Measurements from ENCODE around the gene NEDD9. TPM values are rescaled to one million over a fixed set of nuclear protein-coding genes. Genes with fewer than 3 reads are reported as not detected.
A peak's percentile ranks its signal among the peaks of the same experiment; 100 is the strongest.

The NEDD9 gene
- polyA plus RNA-seq (2012; ENCODE audit: missing spikeins), result 21.0 TPM

DNA sequence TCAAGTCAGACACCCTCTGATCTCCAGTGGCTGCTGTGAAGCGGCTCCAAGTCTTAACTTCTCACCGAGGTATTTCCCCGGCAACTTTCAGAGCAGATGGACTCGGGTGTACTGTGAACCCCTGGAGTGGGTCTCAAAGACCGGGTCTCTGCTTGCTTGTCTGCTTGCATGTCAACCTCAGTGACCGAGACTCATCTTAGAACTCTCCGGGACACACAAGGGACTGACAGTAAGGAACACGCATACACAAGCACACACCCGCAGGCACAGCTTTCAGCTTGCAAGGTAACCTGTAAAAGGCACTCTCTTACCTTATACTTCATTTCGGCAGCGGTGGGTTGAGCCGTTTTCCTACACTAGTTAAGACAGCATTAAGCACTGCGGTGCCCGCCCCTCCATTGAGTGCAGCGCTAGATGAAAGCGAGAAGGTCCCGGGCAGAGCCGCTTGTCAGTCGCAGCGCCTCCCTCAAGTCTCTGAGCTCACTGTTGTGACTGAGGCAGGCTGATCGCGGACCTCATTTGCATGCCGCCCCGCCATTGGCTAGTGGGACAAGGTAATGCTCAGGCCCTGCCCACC, at the start of gene NEDD9:
NEDD9 (minus strand) TSS at position 476 of the 577 bp plus-strand sequence; CDS start at position 323, 153 bp downstream.
- TF ChIP-seq POLR2AphosphoS5 (IDR thresholded peaks at IDR 0.05; ENCODE audit: low read depth, low read length) (peak; percentile 93), POLR2A (IDR thresholded peaks at IDR 0.05; ENCODE audit: low read depth, low read length) (peak; percentile 94), TAF1 (IDR thresholded peaks at IDR 0.05; ENCODE audit: borderline replicate concordance, low read depth, low read length) (peak; percentile 73; the same call in 1 of the 2 replicates)
- peak; percentile 82 for DNase-seq (ENCODE audit: insufficient read length)
- FAIRE-seq, result peak; percentile 90

- TF ChIP-seq POLR2AphosphoS5 (IDR thresholded peaks at IDR 0.05; ENCODE audit: low read depth, low read length), result no peak
- TF ChIP-seq TAF1 (IDR thresholded peaks at IDR 0.05; ENCODE audit: borderline replicate concordance, low read depth, low read length), result no peak
- no peak for TF ChIP-seq POLR2A (IDR thresholded peaks at IDR 0.05; ENCODE audit: low read depth, low read length)
- DNase-seq (ENCODE audit: insufficient read length) (no peak), FAIRE-seq (no peak)
These were observed 49.8 kb upstream of the NEDD9 start for GRCh38 chr6:11282245-11282644.

DNA sequence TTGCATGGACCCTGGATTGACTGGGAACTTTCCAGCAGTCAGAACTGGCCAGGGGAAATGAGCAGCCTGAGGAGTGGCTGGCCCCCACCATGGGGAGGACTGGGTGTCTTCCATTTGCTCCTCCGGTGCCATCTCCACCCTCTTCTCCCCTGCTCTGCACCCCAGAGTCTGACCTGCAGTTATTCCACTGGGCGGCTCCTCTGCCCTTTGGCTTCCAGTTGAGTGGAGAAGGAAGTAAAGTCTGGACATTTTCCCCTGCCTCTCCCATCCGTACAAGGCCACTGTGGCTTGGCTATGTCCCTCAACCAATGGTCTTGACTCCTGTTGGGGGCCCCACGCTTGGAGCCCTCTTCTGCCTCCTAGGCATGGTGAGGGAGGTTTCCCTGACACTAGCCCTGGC, 47.9 kb upstream of the NEDD9 start:
- TF ChIP-seq POLR2A (IDR thresholded peaks at IDR 0.05; ENCODE audit: low read depth, low read length) (no peak), POLR2AphosphoS5 (IDR thresholded peaks at IDR 0.05; ENCODE audit: low read depth, low read length) (no peak), TAF1 (IDR thresholded peaks at IDR 0.05; ENCODE audit: borderline replicate concordance, low read depth, low read length) (no peak)
- FAIRE-seq, result no peak

GRCh38 chr6:11279284-11279689, 46.8 kb upstream of the NEDD9 start:
- no peak for FAIRE-seq
- no peak for TF ChIP-seq TAF1 (IDR thresholded peaks at IDR 0.05; ENCODE audit: borderline replicate concordance, low read depth, low read length)
- no peak for TF ChIP-seq POLR2A (IDR thresholded peaks at IDR 0.05; ENCODE audit: low read depth, low read length)
- TF ChIP-seq POLR2AphosphoS5 (IDR thresholded peaks at IDR 0.05; ENCODE audit: low read depth, low read length), result no peak
- DNase-seq (ENCODE audit: insufficient read length), result no peak

More for the DNA sequence above, 47.9 kb upstream of the NEDD9 start:
- no peak for DNase-seq (ENCODE audit: insufficient read length)

- FAIRE-seq (no peak), DNase-seq (ENCODE audit: insufficient read length) (no peak)
- TF ChIP-seq POLR2AphosphoS5 (IDR thresholded peaks at IDR 0.05; ENCODE audit: low read depth, low read length) (no peak), POLR2A (IDR thresholded peaks at IDR 0.05; ENCODE audit: low read depth, low read length) (no peak), TAF1 (IDR thresholded peaks at IDR 0.05; ENCODE audit: borderline replicate concordance, low read depth, low read length) (no peak)
These were observed 45.7 kb upstream of the NEDD9 start for GRCh38 chr6:11278207-11278559.

DNA sequence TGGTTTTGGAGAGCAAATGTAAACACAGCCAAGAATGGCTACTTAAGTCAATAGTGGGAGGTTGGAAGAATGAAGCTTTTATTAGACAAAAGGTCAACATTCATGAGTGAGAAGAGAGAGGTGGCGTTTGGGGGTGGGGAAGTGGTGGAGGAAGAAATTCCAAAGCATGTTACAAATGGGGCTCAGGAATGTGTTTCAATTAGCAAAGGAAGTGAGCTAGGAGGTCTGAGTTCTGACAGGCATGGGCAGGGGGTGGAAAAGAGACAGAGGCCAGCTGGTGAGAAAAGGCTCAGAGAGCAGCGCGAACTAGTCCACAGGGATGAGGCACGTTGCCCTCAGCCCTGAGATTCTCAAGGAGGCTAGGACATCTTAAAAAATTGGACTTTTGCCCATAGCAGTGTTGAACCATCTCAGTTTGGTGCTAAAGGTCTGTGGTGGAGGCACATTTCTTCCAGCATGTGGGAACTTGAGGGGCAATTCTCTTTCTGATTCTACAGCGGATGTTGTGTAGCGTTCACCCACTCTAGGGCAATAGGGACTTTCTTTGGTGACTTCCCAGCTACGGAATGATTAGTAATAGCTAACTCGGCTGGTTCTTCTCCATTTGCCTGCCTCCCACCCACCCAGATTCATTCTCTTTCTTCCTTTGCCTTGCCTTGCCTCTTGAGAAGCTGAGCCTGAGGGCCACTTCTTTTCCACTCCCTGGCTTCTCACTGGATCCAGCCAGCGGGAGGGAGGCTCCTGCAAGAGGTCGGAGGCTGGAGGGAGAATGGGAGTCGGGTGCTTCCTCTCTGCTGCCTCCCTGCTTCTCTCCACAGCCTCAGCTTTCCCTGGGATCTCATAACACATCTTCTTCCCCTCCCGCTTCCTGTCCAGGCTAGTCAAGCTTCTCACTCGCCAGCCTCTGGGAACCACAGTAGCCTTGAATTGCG, 45.1 kb upstream of the NEDD9 start:
- peak; percentile 90 for FAIRE-seq
- TF ChIP-seq POLR2AphosphoS5 (IDR thresholded peaks at IDR 0.05; ENCODE audit: low read depth, low read length), result 0 out of 2 replicates have a peak, but pooled peaks have one; percentile 59
- no peak; the same call in 1 of the 2 replicates for TF ChIP-seq TAF1 (IDR thresholded peaks at IDR 0.05; ENCODE audit: borderline replicate concordance, low read depth, low read length)
- no peak for TF ChIP-seq POLR2A (IDR thresholded peaks at IDR 0.05; ENCODE audit: low read depth, low read length)

GRCh38 chr6:11276911-11277274, 44.4 kb upstream of the NEDD9 start:
- TF ChIP-seq POLR2A (IDR thresholded peaks at IDR 0.05; ENCODE audit: low read depth, low read length) (no peak), TAF1 (IDR thresholded peaks at IDR 0.05; ENCODE audit: borderline replicate concordance, low read depth, low read length) (no peak), POLR2AphosphoS5 (IDR thresholded peaks at IDR 0.05; ENCODE audit: low read depth, low read length) (no peak)
- no peak for FAIRE-seq
- no peak for DNase-seq (ENCODE audit: insufficient read length)

More for the DNA sequence above, 45.1 kb upstream of the NEDD9 start:
- DNase-seq (ENCODE audit: insufficient read length), result peak; percentile 42

GRCh38 chr6:11276228-11276627, 43.8 kb upstream of the NEDD9 start:
- FAIRE-seq, result no peak
- no peak for DNase-seq (ENCODE audit: insufficient read length)
- TF ChIP-seq TAF1 (IDR thresholded peaks at IDR 0.05; ENCODE audit: borderline replicate concordance, low read depth, low read length) (no peak), POLR2AphosphoS5 (IDR thresholded peaks at IDR 0.05; ENCODE audit: low read depth, low read length) (no peak), POLR2A (IDR thresholded peaks at IDR 0.05; ENCODE audit: low read depth, low read length) (no peak)

DNA sequence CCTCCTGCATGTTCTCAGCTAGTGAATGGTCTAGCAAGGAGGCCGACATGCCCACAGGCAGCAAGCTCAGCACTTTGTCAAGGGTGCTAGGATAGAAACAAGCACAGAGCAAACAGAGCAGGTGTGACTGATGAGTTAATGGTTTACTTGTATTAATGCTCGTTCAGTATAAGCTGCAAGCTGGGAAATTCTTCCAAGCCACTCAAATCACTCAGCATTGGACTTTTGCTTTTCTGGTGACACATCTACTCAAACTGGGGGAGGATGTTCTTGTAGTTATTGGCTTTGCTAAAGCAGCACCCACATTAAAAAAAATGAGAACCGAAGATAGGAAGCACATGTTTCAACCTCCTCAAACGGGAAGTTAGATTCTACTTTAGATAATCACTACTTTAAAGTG, 43.1 kb upstream of the NEDD9 start:
- DNase-seq (ENCODE audit: insufficient read length) (peak; percentile 27), FAIRE-seq (peak; percentile 80)
- no peak for TF ChIP-seq POLR2A (IDR thresholded peaks at IDR 0.05; ENCODE audit: low read depth, low read length)
- TF ChIP-seq POLR2AphosphoS5 (IDR thresholded peaks at IDR 0.05; ENCODE audit: low read depth, low read length), result 0 out of 2 replicates have a peak, but pooled peaks have one; percentile 27
- no peak for TF ChIP-seq TAF1 (IDR thresholded peaks at IDR 0.05; ENCODE audit: borderline replicate concordance, low read depth, low read length)

DNA sequence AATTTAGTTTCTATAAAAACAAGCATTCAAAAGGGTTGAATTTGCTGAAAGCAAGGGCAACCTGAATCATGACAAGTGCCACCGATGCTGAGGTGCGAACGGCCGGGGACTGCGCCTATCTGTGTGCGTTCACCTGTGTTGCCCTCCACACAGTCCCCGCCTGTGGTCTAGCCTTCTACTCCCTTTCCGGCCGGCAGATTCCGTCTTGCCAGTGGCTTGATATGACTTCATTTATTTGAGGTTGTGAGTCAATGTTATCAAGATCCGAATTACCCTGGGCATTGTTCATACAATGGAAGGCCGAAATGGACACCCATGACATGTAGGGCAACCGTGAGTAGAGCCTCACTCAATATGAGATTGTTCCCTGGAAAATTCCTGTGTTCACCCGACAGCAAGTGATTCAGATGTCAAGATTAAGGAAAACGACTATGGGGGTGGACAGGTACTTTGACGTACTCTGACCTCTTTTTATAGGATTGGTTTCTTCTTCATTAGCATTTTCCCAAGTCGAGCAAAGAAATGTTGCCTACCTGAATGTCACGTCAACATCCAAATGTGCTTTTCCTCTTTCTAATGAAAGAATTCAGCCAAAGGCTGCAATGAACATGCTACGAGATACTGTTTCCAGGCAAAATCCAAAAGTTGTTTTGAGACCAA, 41.1 kb upstream of the NEDD9 start:
- DNase-seq (ENCODE audit: insufficient read length), result no peak
- TF ChIP-seq POLR2AphosphoS5 (IDR thresholded peaks at IDR 0.05; ENCODE audit: low read depth, low read length) (no peak), TAF1 (IDR thresholded peaks at IDR 0.05; ENCODE audit: borderline replicate concordance, low read depth, low read length) (no peak)
- FAIRE-seq, result no peak

- no peak for FAIRE-seq
- DNase-seq (ENCODE audit: insufficient read length), result no peak
- TF ChIP-seq TAF1 (IDR thresholded peaks at IDR 0.05; ENCODE audit: borderline replicate concordance, low read depth, low read length) (no peak), POLR2AphosphoS5 (IDR thresholded peaks at IDR 0.05; ENCODE audit: low read depth, low read length) (no peak), POLR2A (IDR thresholded peaks at IDR 0.05; ENCODE audit: low read depth, low read length) (no peak)
These were observed 40.2 kb upstream of the NEDD9 start for GRCh38 chr6:11272491-11273192.

All from GM12892 (cell line).